NK-92 (cell line): ENCODE data around the gene UFC1.

Experiments
- DNase-seq: peaks from one replicate; lab custom pipeline; 2025; ENCODE audit not compliant: unreplicated experiment; lab: John Stamatoyannopoulos, UW

Gene UFC1

DNA sequence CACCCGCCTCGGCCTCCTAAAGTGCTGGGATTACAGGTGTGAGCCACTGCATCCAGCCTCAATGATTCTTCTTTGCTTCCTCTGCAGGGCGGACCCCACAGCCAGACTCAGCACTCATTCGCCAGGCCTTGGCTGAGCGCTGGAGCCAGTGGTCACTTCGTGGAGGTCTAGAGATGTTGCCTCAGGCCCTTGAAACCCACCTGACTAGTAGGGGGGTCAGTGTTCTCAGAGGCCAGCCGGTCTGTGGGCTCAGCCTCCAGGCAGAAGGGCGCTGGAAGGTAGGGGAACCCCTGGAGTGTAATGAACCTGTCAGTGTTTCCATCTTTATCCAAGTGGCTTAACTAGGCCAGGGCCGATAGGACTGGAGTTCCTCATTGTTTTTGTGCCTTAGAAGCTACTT lies 15.1 kb downstream of the UFC1 start:
- DNase-seq, result no peak

DNA sequence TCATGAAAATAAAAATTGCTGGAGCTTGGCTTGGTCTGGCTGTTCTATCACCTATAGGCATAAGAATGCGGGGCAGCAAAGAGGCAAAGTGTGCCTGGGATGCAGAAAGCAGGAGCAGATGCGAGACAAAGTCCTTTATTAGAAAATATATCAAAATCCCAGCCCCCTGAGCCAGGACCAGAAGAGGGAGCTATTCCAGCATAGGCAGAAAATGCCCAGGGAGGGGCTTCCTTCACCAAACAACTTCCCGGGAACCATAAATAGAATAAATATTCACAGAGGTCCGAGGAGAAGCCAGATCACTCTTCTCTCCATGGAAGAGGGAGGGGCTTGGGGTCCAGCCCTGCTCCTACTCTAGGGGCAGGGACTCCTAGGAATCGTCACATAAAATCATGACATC lies 17.4 kb downstream of the UFC1 start:
- DNase-seq, result no peak

DNA sequence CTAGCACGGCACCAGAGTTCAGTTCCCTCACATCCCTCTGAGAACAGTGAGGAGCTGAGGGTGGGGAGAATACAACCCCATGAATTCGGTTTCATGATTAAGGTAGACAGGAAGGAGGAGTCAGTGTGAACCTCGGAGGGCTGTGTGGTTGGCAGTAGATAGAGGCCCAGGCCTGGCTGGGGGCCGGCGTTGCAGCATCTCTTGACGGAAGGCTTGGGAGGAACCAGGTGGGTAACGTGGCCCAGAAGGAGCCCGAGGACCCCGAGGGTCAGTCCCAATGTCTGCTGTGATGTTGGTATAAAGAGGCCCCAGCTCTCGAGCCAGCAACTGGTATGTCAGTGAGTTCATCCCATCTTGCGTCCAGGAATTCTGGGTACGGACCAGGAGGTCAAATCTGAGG lies 17.9 kb downstream of the UFC1 start:
- no peak for DNase-seq

DNA sequence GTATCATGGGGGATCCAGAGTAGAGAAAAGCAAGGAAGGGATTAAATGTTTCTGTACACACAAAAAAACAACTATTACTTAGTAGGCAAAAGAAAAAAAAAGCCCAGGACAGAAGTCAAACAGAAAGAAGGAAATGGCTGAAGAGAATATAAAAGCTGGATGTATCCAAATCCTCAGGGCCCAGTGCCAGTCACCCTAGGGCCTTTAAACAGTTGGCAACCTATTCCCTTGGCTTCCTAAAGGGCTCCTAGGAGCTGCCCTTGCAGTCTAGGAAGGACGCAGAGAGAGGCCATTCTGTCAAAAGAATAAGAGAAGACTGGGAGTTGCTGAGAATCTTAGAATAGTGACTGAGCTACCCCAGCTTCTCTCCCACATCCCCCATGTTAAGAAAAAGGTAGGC lies 18.6 kb downstream of the UFC1 start:
- DNase-seq, result no peak

DNA sequence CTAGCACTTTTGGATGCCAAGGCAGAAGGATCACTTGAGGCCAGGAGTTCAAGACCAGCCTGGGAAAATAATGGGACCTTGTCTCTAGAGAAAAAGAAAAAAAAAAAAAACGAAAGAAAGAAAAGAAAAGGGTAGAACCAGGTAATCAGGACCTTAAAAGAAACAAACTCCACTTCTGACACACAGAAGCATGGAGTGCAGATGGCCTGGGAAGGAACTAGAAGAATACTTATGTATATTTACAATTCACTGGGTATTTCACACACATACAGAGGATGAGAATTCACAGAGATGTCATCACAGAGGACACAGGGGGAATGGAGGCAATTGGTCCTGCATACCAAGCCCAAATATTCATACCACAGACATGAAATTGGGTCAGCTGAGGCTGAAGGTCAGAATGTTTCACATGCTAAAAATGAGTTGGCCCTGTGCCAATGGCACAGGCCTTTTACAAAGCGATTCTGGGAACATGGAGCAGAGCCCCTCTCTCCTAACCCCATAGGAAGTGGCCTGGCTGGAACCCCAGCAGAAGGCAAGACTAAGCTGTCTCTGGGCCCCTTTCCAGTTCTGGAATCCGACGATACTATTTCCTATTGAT lies 19.1 kb downstream of the UFC1 start:
- DNase-seq, result no peak

DNA sequence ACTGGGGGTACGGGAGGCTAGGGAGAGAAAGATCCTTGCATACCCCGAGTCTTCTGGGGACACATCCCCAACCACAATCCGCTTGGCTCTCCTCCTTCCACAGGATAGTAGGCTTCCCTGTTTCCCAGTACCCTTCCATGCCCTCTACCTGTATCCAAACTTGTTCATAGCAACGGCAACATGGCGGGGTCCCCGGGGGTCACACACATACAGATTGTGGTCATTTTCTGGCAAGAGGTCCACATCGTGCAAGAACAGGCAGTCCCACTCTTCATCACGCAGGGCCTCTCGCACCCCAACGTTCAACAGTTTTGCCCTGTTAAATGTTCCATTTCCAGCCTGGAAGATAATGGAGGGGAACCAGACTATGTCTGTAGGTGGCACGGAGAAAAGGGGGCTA lies 19.9 kb downstream of the UFC1 start:
- no peak for DNase-seq

DNA sequence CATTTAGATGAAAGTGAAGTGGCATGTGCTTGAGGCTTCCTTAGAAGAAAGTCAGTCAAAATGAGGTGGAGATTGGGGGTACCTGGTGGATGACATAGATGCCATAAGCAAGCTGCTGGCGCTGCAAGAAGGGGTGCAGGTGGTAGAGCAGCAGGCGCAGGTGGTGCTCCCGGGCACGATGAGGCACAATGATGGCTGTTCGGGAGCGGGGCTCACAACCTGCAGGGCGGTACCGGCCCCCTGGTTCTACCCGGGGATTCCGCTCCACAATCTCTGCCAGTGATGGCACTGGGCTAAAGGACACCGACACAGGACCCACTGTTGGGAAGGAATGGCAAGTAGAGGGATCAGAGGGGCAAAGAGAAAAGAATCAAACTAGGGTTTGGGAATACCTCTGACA lies 21.1 kb downstream of the UFC1 start:
- DNase-seq, result no peak

DNA sequence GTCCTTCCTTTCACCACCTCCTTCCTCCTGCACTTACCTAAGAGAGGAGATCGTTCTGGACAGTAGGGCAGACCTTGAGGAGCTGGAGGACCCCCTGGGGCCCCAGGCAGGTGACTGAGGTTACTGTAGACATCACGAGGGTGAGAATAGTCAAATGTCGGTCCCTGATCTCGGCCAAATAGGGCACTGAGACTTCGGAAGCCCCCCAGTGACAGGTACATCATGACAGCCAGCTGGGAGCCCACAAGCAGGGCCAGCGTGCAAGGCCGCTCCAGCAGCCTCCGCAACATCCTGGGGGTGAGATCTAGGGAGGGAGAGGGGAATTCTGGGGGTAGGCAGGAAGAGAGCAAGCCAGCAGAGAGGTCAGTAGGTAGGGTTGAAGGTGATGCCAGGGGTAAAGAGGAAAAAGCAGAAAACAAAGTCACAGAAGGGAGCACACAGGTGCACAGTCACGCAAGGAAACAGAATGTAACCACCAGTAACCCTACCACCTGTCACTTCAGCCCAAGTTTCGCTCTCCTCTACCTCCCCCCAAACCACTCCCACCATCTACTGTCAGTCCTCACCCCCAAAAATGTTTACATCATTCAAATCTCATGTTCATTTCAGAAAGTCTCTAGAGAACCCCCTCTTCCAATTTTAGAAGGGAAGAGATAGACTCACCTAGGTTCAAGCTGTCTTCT lies 22.1 kb downstream of the UFC1 start:
- DNase-seq, result no peak

DNA sequence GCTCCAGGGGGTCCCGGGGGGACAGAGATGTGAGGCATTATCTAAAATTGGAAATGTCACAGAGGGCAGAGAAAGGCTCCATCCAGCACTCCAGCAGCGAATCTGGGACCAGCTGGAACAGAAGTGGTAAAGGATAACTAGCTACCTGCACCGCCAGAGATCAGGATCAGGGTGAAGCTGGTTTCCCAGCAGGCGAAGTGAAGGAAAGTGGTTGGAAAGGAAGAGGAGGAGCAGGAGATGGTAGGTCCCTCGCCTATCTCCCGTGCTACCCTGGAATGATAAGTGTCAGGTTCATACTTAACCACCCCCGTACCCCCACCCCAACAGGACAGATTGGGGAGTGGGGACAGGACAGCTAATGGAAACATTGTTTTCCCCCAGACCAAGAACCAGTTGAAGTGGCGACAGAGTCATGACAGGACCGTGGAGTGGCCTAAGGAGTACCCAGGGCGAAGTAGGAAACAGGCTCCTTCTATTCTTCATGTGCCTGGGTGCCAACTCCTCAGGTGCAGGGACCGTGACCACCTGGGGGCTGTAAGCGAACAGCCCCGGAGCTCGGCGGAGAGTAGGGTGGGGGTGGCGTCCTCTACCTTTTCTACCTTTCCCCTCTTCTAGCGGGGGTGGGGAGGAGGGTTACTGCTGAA lies 22.8 kb downstream of the UFC1 start:
- DNase-seq, result no peak

DNA sequence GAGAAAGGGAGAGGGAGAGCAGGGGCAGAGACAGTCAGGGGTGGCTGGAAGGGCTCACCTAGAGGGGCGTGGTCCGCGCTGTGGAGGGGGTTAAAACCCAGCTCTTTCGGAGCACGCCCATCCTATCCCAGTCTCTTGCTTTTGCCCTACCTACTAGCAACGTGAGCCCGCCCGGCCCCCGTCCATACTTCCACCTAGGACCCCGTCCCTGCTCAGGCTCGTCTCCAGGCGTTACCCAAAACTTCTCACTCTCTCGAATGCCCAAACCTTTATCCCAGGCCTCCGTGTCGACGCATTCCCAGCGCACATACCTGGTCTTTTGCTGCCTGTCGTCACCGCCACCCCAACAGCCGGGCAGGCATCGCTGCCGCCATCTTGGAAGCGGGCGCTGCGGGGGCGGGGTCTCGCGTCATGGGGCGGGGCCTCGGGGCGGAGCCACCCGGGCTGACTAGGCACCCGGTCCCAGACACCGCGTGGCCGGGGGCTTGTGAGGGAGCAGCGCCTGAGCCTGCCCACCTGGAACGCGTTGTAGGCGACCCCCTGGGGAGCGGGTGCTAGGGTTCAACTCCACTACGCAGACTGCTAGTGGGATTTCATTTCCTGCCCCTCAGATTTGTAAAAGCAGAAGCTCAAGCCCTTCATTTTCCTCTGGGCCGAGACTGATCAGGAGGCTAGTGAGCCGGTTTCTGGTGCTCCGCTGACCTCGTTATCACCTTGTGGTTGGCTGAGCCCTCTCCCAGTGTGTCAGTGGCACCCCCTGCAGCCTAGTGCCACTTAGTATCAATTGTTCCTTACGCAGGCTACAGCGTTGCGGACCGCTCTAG lies 23.5 kb downstream of the UFC1 start, which contains the start of gene B4GALT3:
TSS of gene B4GALT3 (minus strand) at position 396 of the 824 bp plus-strand sequence. CDS start 1,447 bp downstream, outside the sequence.
- peak; percentile 38 for DNase-seq

DNA sequence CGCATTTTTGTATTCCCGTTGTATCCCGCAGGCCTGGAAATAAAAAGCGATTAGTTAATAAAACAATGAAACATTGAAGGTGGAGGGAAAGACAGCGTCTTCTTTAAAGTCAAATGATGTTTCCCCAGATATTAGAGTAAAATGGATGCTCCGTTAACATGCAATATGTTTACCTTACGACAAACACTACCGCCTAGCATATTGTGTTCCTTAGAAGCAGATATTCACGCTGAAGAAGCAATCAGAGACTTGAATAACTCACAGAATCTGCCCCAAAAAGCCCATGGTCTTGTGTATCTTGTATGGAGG lies 24.1 kb downstream of the UFC1 start:
- no peak for DNase-seq

DNA sequence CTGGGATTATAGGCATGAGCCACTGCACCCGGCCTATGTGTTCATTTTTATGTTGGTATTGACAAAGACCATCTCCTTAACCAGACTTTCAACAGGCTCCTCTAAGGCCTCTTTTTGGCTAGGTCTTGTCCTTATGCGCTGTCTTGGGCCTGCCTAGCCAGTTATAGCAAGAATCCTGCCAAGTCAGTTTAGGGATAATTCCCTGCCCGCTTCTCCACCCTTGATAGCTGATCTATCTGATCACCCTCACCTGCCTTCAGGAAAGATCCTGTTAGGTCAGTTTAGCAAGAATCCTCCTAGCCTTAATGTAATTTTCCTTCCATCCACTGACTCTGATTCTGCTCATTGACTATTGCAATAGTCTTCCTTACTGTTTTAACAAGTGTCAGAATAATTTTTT lies 25.9 kb downstream of the UFC1 start:
- no peak for DNase-seq

DNA sequence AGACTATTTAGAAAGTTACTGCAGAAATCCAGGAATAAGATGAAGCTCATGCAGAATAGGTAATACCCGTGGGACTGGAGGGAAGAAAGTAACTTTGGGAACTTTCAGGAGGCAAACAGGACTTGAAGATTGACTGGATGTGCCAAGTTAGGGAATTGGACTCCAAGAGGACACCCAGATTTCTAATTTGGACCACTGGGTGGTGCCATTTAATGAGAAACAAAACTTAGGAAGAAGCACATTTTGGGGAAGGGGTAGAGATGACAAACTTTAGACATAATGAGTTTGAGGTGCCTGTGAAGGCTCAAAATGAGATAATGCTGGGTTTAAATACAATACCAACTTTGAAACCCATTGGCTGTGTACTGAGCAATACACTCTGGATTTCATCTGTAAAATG lies 26.9 kb downstream of the UFC1 start:
- no peak for DNase-seq

DNA sequence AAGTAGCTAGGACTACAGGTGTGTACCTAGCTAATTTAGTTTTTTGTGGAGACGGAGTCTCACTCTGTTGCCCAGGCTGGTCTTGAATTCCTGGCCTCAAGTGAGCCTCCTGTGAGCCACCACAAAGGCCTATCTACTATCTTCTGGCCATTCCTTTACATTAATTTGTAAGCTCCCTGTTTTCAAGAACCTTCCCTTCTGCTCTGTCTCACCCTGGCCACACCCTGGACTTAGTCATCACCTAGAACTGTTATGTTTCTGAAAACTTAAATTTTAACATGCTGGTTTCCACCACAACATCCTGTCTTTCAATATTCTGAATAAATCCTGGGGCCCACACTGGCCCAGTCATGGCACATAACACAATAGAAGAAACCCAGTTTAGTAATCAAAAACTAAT lies 28.4 kb downstream of the UFC1 start:
- no peak for DNase-seq

DNA sequence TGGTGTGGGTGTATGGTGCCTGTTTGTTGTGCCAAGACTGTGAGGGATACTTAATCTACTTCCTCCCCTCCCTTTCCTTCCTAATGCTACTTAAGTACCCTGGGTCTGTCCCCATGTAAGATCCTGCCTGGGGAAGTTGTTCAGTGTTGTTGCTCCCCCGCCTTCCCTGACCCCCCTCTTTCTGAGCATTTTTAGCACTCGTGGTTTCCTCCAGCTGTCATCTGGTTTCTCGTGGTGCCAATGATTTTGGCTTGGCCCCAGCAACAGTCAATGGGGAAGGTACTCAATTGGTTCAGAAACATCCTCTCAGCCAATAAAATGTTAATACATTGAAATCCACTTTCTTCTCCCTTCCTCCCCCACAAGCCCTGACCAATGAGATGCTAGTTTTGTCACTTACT lies 31.5 kb downstream of the UFC1 start:
- DNase-seq, result no peak

DNA sequence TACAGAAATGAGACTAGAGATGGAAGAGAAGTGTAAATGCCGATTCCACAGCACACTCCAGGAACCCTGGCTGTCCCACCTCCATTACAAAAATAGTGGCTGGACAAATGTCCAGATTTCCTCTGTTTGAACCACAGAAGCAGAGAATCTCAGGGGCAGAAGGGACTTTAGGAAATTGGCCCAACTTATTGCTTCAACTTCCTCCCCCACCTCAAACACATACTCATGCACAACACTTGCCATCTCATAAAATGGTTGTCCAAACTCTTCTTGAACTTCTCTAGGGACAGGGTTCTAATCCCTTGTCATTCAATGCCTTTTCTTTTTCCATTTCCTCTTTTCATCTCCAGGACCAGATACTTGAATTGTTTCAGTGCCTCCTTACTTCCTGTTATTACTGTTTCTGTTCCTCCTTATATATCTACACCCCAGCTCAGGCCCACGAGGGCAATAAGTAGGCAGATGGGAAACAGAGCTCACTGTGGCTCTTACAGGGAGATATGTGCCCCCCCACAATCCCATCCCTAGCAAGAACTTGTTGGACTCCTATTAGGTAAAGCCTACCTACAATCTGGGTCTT lies 32.0 kb downstream of the UFC1 start:
- DNase-seq, result no peak

DNA sequence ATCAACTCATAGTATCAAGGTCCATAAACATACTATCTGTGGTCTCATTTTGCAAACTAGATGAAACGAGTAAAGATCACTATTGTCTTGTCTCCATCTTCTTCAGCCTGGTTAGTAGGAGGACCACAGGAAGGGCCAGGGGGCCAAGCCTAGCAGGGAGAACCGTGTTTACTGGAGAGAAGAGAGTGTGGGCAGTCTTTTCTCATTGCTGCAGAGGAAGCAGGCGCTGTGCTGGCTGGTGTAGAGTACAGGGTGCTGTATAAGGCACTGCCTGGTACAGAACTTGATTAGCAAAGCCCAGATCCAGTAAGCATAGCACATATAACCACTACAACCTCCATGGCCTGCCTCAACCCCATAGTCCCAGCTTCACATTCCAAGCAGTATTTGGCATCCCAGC lies 33.5 kb downstream of the UFC1 start:
- DNase-seq, result no peak

DNA sequence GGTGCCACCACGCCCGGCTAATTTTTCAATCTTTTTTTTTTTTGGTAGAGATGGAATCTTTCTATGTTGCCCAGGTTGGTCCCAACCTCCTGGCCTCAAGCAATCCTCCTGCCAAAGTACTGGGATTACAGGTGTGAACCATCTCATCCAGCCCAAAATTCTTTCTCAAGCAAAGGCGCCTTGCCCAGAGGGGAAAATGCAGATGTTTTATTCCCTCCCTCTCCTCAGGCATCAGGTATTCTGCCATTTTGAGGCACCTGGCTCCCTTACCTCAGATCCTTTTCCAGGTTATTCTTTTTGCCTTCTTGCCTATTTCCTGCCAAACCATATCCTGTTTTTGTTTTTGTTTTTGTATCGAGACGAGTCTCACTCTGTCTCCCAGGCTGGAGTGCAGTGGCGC lies 34.6 kb downstream of the UFC1 start:
- DNase-seq, result no peak

DNA sequence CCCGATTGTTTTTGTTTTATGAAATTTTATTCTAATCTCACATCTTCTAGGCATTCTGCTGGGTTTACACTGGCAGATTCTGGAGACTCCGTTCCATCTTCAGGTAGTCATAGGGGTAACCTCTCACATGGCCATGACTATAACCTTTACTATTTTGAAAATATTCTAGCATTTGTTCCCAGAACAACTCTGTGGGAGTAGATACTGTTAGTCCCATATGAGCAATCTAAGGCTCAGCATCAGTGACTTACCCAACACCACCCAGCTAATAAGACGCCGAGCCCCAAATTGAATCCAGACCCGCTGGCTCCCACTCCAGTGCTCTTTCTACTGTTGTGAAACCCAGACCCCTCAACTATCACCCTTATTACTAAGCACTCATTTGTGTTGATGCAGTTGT lies 35.3 kb downstream of the UFC1 start:
- DNase-seq, result no peak

DNA sequence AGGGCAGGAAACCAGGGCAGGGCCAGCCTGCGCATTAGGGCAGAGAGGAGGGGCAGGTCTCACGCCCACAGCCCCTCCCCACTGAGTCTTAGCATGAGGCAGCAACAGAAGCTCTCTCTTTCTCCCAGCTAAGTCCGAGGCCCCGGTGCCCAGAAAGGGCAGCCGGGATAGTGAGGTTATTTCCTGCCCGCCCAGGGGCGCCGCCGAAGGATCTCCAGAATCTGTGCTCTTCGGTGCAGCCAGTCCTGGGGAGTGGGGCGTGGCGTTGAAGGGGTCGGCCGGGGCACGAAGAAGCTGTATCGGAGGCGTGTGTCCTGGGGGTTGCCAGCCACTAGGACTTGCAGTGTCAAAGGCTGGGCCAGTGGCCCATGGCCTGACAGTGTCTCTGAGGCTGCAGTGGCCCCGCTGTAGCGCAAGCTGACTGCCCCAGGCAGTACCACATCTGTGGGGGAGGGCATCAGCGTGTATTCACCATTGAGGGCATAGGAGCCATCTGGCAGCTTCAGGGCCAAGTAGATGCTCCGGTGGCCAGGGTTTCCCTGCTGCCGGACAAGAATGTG lies 37.3 kb downstream of the UFC1 start:
- DNase-seq, result no peak

DNA sequence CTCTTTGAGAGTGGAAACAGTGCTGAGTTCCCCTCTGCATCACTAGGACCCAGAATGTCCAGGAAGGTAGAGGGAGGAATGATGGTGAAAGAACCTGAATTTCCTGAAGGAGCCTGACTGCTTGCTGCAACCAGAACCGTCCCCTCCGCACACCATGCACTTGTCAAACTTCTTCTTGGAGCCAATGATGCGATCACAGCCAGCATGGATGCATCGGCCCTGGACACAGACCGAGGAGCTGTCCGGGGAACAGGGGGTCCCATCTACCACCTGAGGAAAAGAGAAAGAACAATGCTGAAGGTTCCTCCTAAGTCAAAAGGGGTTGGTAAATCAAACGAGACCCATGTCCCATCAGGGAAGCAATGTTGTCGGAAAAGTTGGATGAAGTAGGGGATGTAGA lies 38.2 kb downstream of the UFC1 start:
- no peak for DNase-seq
